ENCODE results near the gene FXR2. TPM values are rescaled to one million over a fixed set of nuclear protein-coding genes. Genes with fewer than 3 reads are reported as not detected.
A peak's percentile ranks its signal among the peaks of the same experiment; 100 is the strongest.

FXR2 gene
- total RNA-seq, 1 experiment from 2014 or later = 36.4 TPM

- no peak overlapping the region for H4K5ac ChIP-seq (ENCODE audit: insufficient read length, low read depth, low read length)
- H3K14ac ChIP-seq (ENCODE audit: insufficient read depth, low read length) = no peak overlapping the region; the same call in 1 of the 2 replicates
- H2BK15ac ChIP-seq (ENCODE audit: low read depth, low read length) = no peak overlapping the region
- no peak for TF ChIP-seq CTCF (conservative IDR thresholded peaks at IDR 0.05)
- H4K8ac ChIP-seq (replicated peaks; ENCODE audit: insufficient read length, low read depth, low read length) = no peak overlapping the region
- no peak overlapping the region for H3K18ac ChIP-seq (ENCODE audit: insufficient read length, low read depth, low read length)
- H2BK120ac ChIP-seq (ENCODE audit: low read depth, low read length, poor library complexity, severe bottlenecking) = no peak overlapping the region
- H3K9me3 ChIP-seq (ENCODE audit: control insufficient read depth, low read depth, low read length) = no peaks in the 10 kb centered on the region
- peaks cover 2% of the 10 kb centered on the region; the same call in 1 of the 2 replicates for H3K4me1 ChIP-seq (ENCODE audit: insufficient read depth, low read length)
- DNase-seq = no peak
- H2AK5ac ChIP-seq (ENCODE audit: insufficient read length, low read length) = no peak overlapping the region
- H3K4ac ChIP-seq (ENCODE audit: low read depth, low read length) = no peak overlapping the region
- H3K23ac ChIP-seq (ENCODE audit: insufficient read length, low read depth, low read length) = no peak overlapping the region
- H4K20me1 ChIP-seq (ENCODE audit: control insufficient read depth, insufficient read depth, insufficient read length) = no peaks in the 10 kb centered on the region
- no peak overlapping the region for H3T11ph ChIP-seq (ENCODE audit: low read length)
- no peaks in the 10 kb centered on the region for H3K79me1 ChIP-seq (ENCODE audit: insufficient read depth, low read depth, low read length, poor library complexity, severe bottlenecking)
- peaks cover 30 to 40% of the 10 kb centered on the region in 2 experiments for H3K4me1 Mint-ChIP-seq
- no peak overlapping the region for H3K27ac Mint-ChIP-seq
- H2BK20ac ChIP-seq (ENCODE audit: low read depth, low read length, poor library complexity, severe bottlenecking) = no peak overlapping the region
- peak overlapping the region in 1 of 2 experiments; percentile 48; a peak in 1 of 5 replicates for H3K4me3 Mint-ChIP-seq
- H3K23me2 ChIP-seq (ENCODE audit: insufficient read length, low read depth, low read length, poor library complexity, severe bottlenecking) = peaks cover 6% of the 10 kb centered on the region
- no peaks in the 10 kb centered on the region for H3K27me3 ChIP-seq (ENCODE audit: insufficient read depth, low read length)
- H4K91ac ChIP-seq (ENCODE audit: insufficient read length, low read depth, low read length) = no peak overlapping the region
- no peak overlapping the region for H2BK5ac ChIP-seq (ENCODE audit: insufficient read length, low read length)
- H3K27me3 Mint-ChIP-seq (ENCODE audit: low read depth) = peaks cover 3% of the 10 kb centered on the region; the same call in 1 of the 2 replicates
- H3K36me3 Mint-ChIP-seq (ENCODE audit: insufficient read depth in 1 of 3, low read depth in 3 of 3) = peaks cover 0 to 2% (median 2%) of the 10 kb centered on the region in 3 experiments; a peak in 1 of 7 replicates
- no peaks in the 10 kb centered on the region for H3K9me3 Mint-ChIP-seq
- no peak overlapping the region for H2BK12ac ChIP-seq (ENCODE audit: insufficient read length, low read depth, low read length)
- no CpG with 5 or more reads among the region's 11 CpGs for WGBS (ENCODE audit: extremely low coverage, insufficient read length, low lambda C conversion rate)
- H3K27ac ChIP-seq (ENCODE audit: insufficient read length, low read depth, low read length) = no peak overlapping the region
- no peak overlapping the region for H3K9ac ChIP-seq (ENCODE audit: extremely low read depth, insufficient read length, low read length)
- H2AFZ ChIP-seq (ENCODE audit: low read length) = no peak overlapping the region
- no peak overlapping the region for H3K4me2 ChIP-seq (ENCODE audit: insufficient read depth, insufficient read length, low read length)
- no peaks in the 10 kb centered on the region for H3K79me2 ChIP-seq (ENCODE audit: insufficient read depth, low read length)
- no peak overlapping the region for H3K56ac ChIP-seq (ENCODE audit: insufficient read length, low read depth, low read length)
Observed at GRCh38 chr17:7631398-7632380, 17.0 kb upstream of the FXR2 start.

Measured in H9 (cell line).